ENCODE results near the gene TAS2R31. TPM values are rescaled to one million over a fixed set of nuclear protein-coding genes. Genes with fewer than 3 reads are reported as not detected.

The TAS2R31 gene
- total RNA-seq, 4 donors from 2014 or later: 2.4 to 10.9 (median 5.0) TPM

- ATAC-seq (ENCODE audit: low FRiP score): no peak
- no peak for TF ChIP-seq CTCF (IDR thresholded peaks at IDR 0.05)
- no peak for DNase-seq (ENCODE audit: low spot score)
Measured at GRCh38 chr12:11023387-11023786, 7.8 kb downstream of the TAS2R31 start.

DNA sequence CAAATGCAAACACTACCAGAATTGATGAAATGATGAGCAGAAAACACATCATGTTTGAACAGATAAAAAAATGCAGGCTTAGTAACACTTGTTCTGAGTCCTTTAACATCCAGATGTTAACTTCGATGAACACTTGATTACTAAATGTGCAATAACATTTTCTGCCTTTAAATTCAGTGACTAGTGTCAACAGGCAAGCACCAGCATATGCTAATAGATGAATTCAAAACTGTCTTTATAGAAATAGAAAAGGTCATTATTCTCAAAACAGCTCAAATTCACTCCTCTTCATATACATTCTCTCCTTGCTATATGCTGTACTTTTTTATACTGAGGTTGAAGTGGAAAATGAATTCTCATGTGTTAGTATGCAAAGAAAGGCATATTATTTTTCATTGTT is 8.7 kb downstream of the TAS2R31 start, which contains the start of gene TAS2R19:
TSS of gene TAS2R19 (minus strand) at position 101 of the 400 bp plus-strand sequence. CDS start at position 52, 49 bp downstream.
- TF ChIP-seq CTCF (IDR thresholded peaks at IDR 0.05): no peak
- DNase-seq (ENCODE audit: low spot score): no peak
- no peak for ATAC-seq (ENCODE audit: low FRiP score)

DNA sequence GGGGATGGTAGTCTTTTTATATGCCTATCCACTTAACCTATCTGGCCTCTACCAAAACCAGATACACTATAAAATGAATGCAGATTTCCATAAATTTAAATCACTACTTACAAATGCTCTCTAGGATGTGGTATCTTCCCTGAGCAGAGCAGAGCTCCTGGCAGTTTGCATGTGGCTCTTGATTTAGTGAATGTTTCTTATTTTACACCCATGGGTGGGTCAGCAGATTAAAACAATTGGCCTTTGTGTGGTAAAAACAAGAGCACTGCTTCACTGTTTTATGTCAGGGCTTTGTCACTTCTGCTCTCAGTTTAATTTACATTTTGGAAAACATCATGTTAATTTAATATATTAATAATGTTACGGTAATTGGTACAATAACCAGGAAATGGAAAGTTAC is 14.3 kb downstream of the TAS2R31 start:
- DNase-seq (ENCODE audit: low spot score) (no peak), ATAC-seq (ENCODE audit: low FRiP score) (no peak)
- no peak for TF ChIP-seq CTCF (IDR thresholded peaks at IDR 0.05)

GRCh38 chr12:11015775-11016430 is 15.3 kb downstream of the TAS2R31 start:
- no peak for TF ChIP-seq CTCF (IDR thresholded peaks at IDR 0.05)
- ATAC-seq (ENCODE audit: low FRiP score) (no peak), DNase-seq (ENCODE audit: low spot score) (no peak)

- ATAC-seq (ENCODE audit: low FRiP score) (no peak), DNase-seq (ENCODE audit: low spot score) (no peak)
- TF ChIP-seq CTCF (IDR thresholded peaks at IDR 0.05): no peak
Measured at GRCh38 chr12:11014234-11014633, 17.0 kb downstream of the TAS2R31 start.

- no peak for ATAC-seq (ENCODE audit: low FRiP score)
- TF ChIP-seq CTCF (IDR thresholded peaks at IDR 0.05): no peak
- DNase-seq (ENCODE audit: low spot score): no peak
Measured at GRCh38 chr12:11007608-11008007, 23.6 kb downstream of the TAS2R31 start.

- DNase-seq (ENCODE audit: low spot score): no peak
- ATAC-seq (ENCODE audit: low FRiP score): no peak
- TF ChIP-seq CTCF (IDR thresholded peaks at IDR 0.05): no peak
Measured at GRCh38 chr12:10998204-10998603, 33.0 kb downstream of the TAS2R31 start, which contains the start of gene TAS2R20. Gene TAS2R20, minus strand, starts transcription at chr12:10998304. Its CDS starts 429 bp downstream, at chr12:10997875.

All from omental fat pad (tissue), 4 donors.